Neural cell (in vitro differentiated cells): ENCODE data around the gene SHTN1. TPM values are rescaled to one million over a fixed set of nuclear protein-coding genes. Genes with fewer than 3 reads are reported as not detected.

Experiments
- H2AFZ ChIP-seq: fragments of 200-600, 300-800 bp; sonication (generic), shearing (Covaris generic); 2 replicates; pipeline ENCODE4 v1.6.0; 2014; ENCODE audit warnings: low read depth, mild to moderate bottlenecking, antibody characterized with exemption, low read length, moderate library complexity
- H3F3A ChIP-seq: fragments of 200-600 bp; shearing (Covaris generic); 2 replicates; pipeline ENCODE4 v1.6.1; 2016; ENCODE audit warnings: mild to moderate bottlenecking, moderate library complexity, mixed read lengths, antibody characterized with exemption, low read length; ENCODE audit not compliant: insufficient read depth, poor library complexity, severe bottlenecking
- H3K27ac ChIP-seq: fragments of 200-600, 300-800 bp; sonication (generic), shearing (Covaris generic); 2 replicates; pipeline ENCODE4 v1.5.1; 2014; ENCODE audit warnings: mild to moderate bottlenecking, low read length, moderate library complexity
- H3K27me3 ChIP-seq: fragments of 300-800, 200-600 bp; sonication (generic), shearing (Covaris generic); 2 replicates; pipeline ENCODE4 v1.6.0; 2014; ENCODE audit warnings: mild to moderate bottlenecking, low read depth, low read length, moderate library complexity; ENCODE audit not compliant: insufficient read depth
- H3K36me3 ChIP-seq: fragments of 300-800, 200-600 bp; sonication (generic), shearing (Covaris generic); 2 replicates; pipeline ENCODE4 v1.5.1; 2014; ENCODE audit warnings: mild to moderate bottlenecking, antibody characterized with exemption, low read length, moderate library complexity; ENCODE audit not compliant: insufficient read depth
- H3K4me2 ChIP-seq: fragments of 300-800, 200-600 bp; sonication (generic), shearing (Covaris generic); 2 replicates; pipeline ENCODE4 v1.6.0; 2014; ENCODE audit warnings: mild to moderate bottlenecking, low read length
- H3K4me3 ChIP-seq: fragments of 300-800, 200-600 bp; sonication (generic), shearing (Covaris generic); 2 replicates; pipeline ENCODE4 v1.5.1; 2014; ENCODE audit warnings: mild to moderate bottlenecking, low read length, moderate library complexity
- H3K79me2 ChIP-seq: fragments of 200-600 bp; shearing (Covaris generic); replicated peaks from 2 replicates; pipeline ENCODE4 v1.6.0; 2014; ENCODE audit warnings: mild to moderate bottlenecking, low read length, moderate library complexity; ENCODE audit not compliant: insufficient read depth
- H3K9ac ChIP-seq: fragments of 300-800, 200-600 bp; sonication (generic), shearing (Covaris generic); 2 replicates; pipeline ENCODE4 v1.6.1; 2016; ENCODE audit warnings: mild to moderate bottlenecking, low read length, mixed read lengths
- H3K9me2 ChIP-seq: fragments of 200-600 bp; shearing (Covaris generic); 2 replicates; pipeline ENCODE4 v1.6.1; 2016; ENCODE audit warnings: mild to moderate bottlenecking, low read length, mixed read lengths; ENCODE audit not compliant: insufficient read depth
- H3K9me3 ChIP-seq: fragments of 200-600, 300-800 bp; sonication (generic), shearing (Covaris generic); 2 replicates; pipeline ENCODE4 v1.6.1; 2016; ENCODE audit warnings: mild to moderate bottlenecking, mixed run types, low read length, moderate library complexity, mixed read lengths
- H4K20me1 ChIP-seq: fragments of 200-600 bp; shearing (Covaris generic); 2 replicates; pipeline ENCODE4 v1.6.1; 2016; ENCODE audit warnings: mild to moderate bottlenecking, mixed run types; ENCODE audit not compliant: insufficient read depth
- EP300 ChIP-seq: fragments of 450-650 bp; conservative IDR thresholded peaks from 2 replicates; pipeline ENCODE4 v1.6.1; 2014; ENCODE audit warnings: antibody characterized with exemption, mild to moderate bottlenecking, moderate library complexity; ENCODE audit not compliant: poor library complexity, severe bottlenecking
- EZH2 ChIP-seq: fragments of 200-600, 300-800 bp; shearing (Covaris generic), sonication (generic); IDR thresholded peaks from 2 replicates; pipeline ENCODE4 v1.6.1; 2014; ENCODE audit warnings: antibody characterized with exemption, low read length, borderline replicate concordance, mild to moderate bottlenecking; ENCODE audit not compliant: insufficient read depth, poor library complexity, severe bottlenecking
- MXI1 ChIP-seq: fragments of 450-650 bp; conservative IDR thresholded peaks from 2 replicates; pipeline ENCODE4 v1.6.1; 2014; ENCODE audit warnings: antibody characterized with exemption, mild to moderate bottlenecking; ENCODE audit not compliant: poor library complexity, severe bottlenecking
- POLR2AphosphoS5 ChIP-seq: IDR thresholded peaks from 2 replicates; pipeline ENCODE4 v1.6.1; 2012
- RAD21 ChIP-seq: fragments of 450-650 bp; conservative IDR thresholded peaks from 2 replicates; pipeline ENCODE4 v1.6.1; 2014; ENCODE audit warnings: antibody characterized with exemption, mild to moderate bottlenecking, moderate library complexity
- SMC3 ChIP-seq: fragments of 450-650 bp; conservative IDR thresholded peaks from 2 replicates; pipeline ENCODE4 v1.6.1; 2014; ENCODE audit warnings: antibody characterized with exemption, mild to moderate bottlenecking, moderate library complexity; ENCODE audit not compliant: poor library complexity
- TAF1 ChIP-seq: IDR thresholded peaks from 2 replicates; pipeline ENCODE4 v1.6.1; 2012; ENCODE audit warnings: low read depth
- polyA plus RNA-seq: library from polyadenylated mRNA; depleted of rRNA; stranded (reverse); fragments of >200 nt; gene quantifications from 2 replicates; pipeline ENCODE4 v1.2.3, GENCODE V29; 2014
- TF ChIP-seq, protein P1 (sequence below): fragments of 450-650 bp; IDR thresholded peaks from 2 replicates; pipeline ENCODE4 v1.5.1; 2014; ENCODE audit warnings: antibody characterized with exemption, mild to moderate bottlenecking, moderate library complexity; ENCODE audit not compliant: poor library complexity, severe bottlenecking
- TF ChIP-seq, protein P2 (sequence below): IDR thresholded peaks from 2 replicates; pipeline ENCODE4 v1.6.1; 2012; ENCODE audit warnings: borderline replicate concordance

The SHTN1 gene
- polyA plus RNA-seq, 1 donor from 2014 or later = 55.8 TPM

DNA sequence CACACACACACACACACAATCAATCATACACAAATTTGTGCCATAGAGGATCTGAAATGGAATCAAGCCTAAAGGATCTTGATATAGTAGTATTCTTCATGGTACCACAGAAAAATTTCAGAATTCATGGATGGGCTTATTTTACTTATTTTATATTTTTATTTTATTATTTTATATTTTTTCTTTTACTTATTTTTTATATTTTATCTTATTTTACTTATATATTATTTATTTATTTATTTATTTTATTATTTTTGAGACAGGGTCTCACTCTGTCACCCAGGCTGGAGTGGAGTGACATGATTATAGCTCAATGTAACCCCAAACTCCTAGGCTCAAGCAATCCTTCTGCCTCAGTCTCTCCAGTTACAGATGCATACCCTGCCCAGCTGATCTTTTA, 16.7 kb downstream of the SHTN1 start:
- Histone ChIP-seq H3K4me3 (no peak overlapping the region), H3K27me3 (no peaks in the 10 kb centered on the region), H3K9me3 (no peaks in the 10 kb centered on the region), H2AFZ (no peak overlapping the region), H3K4me2 (no peak overlapping the region), H3K79me2 (no peaks in the 10 kb centered on the region), H3K9ac (no peak overlapping the region), H3K27ac (no peak overlapping the region), H3K9me2 (no peaks in the 10 kb centered on the region), H4K20me1 (no peaks in the 10 kb centered on the region), H3F3A (no peaks in the 10 kb centered on the region), H3K36me3 (no peaks in the 10 kb centered on the region)
- TF ChIP-seq SMC3 (no peak), EP300 (no peak)
- TF ChIP-seq, protein P1, sequence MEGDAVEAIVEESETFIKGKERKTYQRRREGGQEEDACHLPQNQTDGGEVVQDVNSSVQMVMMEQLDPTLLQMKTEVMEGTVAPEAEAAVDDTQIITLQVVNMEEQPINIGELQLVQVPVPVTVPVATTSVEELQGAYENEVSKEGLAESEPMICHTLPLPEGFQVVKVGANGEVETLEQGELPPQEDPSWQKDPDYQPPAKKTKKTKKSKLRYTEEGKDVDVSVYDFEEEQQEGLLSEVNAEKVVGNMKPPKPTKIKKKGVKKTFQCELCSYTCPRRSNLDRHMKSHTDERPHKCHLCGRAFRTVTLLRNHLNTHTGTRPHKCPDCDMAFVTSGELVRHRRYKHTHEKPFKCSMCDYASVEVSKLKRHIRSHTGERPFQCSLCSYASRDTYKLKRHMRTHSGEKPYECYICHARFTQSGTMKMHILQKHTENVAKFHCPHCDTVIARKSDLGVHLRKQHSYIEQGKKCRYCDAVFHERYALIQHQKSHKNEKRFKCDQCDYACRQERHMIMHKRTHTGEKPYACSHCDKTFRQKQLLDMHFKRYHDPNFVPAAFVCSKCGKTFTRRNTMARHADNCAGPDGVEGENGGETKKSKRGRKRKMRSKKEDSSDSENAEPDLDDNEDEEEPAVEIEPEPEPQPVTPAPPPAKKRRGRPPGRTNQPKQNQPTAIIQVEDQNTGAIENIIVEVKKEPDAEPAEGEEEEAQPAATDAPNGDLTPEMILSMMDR = no peak
- TF ChIP-seq, protein P2, sequence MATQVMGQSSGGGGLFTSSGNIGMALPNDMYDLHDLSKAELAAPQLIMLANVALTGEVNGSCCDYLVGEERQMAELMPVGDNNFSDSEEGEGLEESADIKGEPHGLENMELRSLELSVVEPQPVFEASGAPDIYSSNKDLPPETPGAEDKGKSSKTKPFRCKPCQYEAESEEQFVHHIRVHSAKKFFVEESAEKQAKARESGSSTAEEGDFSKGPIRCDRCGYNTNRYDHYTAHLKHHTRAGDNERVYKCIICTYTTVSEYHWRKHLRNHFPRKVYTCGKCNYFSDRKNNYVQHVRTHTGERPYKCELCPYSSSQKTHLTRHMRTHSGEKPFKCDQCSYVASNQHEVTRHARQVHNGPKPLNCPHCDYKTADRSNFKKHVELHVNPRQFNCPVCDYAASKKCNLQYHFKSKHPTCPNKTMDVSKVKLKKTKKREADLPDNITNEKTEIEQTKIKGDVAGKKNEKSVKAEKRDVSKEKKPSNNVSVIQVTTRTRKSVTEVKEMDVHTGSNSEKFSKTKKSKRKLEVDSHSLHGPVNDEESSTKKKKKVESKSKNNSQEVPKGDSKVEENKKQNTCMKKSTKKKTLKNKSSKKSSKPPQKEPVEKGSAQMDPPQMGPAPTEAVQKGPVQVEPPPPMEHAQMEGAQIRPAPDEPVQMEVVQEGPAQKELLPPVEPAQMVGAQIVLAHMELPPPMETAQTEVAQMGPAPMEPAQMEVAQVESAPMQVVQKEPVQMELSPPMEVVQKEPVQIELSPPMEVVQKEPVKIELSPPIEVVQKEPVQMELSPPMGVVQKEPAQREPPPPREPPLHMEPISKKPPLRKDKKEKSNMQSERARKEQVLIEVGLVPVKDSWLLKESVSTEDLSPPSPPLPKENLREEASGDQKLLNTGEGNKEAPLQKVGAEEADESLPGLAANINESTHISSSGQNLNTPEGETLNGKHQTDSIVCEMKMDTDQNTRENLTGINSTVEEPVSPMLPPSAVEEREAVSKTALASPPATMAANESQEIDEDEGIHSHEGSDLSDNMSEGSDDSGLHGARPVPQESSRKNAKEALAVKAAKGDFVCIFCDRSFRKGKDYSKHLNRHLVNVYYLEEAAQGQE = no peak

DNA sequence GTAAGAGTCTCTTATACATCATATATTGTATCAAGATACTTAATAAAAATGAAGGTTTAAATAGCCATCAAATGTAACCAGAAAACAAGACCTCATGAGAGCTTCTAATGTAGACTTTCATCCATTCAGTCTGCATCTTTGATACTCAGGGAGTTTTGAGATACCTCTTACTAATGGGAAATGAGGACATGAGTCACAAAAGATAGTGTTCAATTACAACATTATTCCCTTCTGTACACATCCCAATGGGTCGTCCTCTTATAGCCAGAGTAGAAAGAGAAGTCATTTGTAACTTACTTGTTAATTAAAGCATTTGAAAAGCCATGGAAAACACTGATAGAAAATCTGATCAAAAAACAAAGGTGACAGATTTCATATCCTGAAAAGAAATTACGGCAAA, 19.4 kb downstream of the SHTN1 start:
- Histone ChIP-seq H4K20me1 (no peaks in the 10 kb centered on the region), H3K9me2 (no peaks in the 10 kb centered on the region), H3K79me2 (peaks cover 3% of the 10 kb centered on the region), H3K9me3 (no peaks in the 10 kb centered on the region), H3K4me2 (no peak overlapping the region), H3K27me3 (no peaks in the 10 kb centered on the region), H3K9ac (no peak overlapping the region), H3K4me3 (no peak overlapping the region), H2AFZ (no peak overlapping the region), H3K36me3 (no peaks in the 10 kb centered on the region), H3K27ac (no peak overlapping the region), H3F3A (no peaks in the 10 kb centered on the region)
- TF ChIP-seq TAF1 (no peak), POLR2AphosphoS5 (no peak), RAD21 (no peak), MXI1 (no peak), SMC3 (no peak), EZH2 (no peak), EP300 (no peak)
- TF ChIP-seq, protein P1 = no peak
- TF ChIP-seq, protein P2 = no peak
